ENCODE data around the gene CT45A5. TPM values are rescaled to one million over a fixed set of nuclear protein-coding genes. Genes with fewer than 3 reads are reported as not detected.
"Not testable (repeated sequence)": the region's sequence is repeated elsewhere in the genome, so short reads cannot be mapped to it uniquely, and the experiment has no call there.

CT45A5 gene
- total and polyA plus RNA-seq, 2 of the 13 experiments (the other 11 are each of a cell fraction or from before 2014, with no cell fraction given): not detected

DNA sequence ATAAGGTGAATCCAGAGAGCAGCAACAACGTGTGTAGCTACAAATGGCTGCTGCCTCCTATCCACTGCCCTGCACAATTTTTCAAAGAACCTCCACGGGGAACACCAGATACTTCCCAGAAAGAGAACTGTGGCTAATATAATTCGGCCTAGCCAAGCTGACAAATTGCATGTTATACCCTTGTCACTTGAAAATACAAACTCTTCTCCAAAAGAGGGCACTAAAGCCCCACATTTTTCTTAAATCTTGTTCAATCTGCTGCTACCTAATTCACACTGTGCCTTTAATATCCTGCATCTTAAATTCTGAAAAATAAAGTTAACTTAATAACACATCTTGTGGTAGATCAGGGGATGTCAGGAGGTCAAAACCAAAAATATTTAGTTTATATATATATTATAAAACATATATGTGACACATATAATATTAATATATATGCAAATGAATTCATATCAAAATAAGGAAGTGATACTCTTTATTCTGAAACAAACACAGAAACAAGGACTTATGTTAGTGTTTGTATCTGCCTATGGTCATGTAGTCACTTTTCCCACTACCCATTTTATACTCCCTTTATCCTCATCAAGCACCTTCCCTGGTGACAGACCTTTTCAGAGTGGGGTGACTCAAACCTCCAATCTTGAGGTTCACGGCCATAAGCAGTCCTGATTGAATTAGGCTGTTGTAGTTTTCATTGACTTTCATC, 47.8 kb downstream of the CT45A5 start:
- H3K79me2 ChIP-seq (ENCODE audit: insufficient read depth, low read length): no peaks in the 10 kb centered on the region
- WGBS (ENCODE audit: low lambda C conversion rate): 0% methylated on average over 2 of the region's 4 CpGs
- no peak for TF ChIP-seq ATF7 (IDR thresholded peaks at IDR 0.05)
- no peak for TF ChIP-seq ATF7 (CRISPR knock-in tag; IDR thresholded peaks at IDR 0.05)
- TF ChIP-seq, protein P1, sequence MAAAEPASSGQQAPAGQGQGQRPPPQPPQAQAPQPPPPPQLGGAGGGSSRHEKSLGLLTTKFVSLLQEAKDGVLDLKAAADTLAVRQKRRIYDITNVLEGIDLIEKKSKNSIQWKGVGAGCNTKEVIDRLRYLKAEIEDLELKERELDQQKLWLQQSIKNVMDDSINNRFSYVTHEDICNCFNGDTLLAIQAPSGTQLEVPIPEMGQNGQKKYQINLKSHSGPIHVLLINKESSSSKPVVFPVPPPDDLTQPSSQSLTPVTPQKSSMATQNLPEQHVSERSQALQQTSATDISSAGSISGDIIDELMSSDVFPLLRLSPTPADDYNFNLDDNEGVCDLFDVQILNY (CRISPR knock-in tag; conservative IDR thresholded peaks at IDR 0.05): no peak
- no peak for TF ChIP-seq TGIF2 (CRISPR knock-in tag; IDR thresholded peaks at IDR 0.05)
- TF ChIP-seq IRF2 (CRISPR knock-in tag; IDR thresholded peaks at IDR 0.05): no peak
- no peak for TF ChIP-seq ZNF17 (CRISPR knock-in tag; IDR thresholded peaks at IDR 0.05)
- TF ChIP-seq RBFOX2 (IDR thresholded peaks at IDR 0.05; ENCODE audit: low read depth, low read length): no peak
- no peak for TF ChIP-seq MTA1 (CRISPR knock-in tag; IDR thresholded peaks at IDR 0.05; ENCODE audit: borderline replicate concordance)
- TF ChIP-seq SP4 (CRISPR knock-in tag; IDR thresholded peaks at IDR 0.05): no peak
- TF ChIP-seq, protein P2, sequence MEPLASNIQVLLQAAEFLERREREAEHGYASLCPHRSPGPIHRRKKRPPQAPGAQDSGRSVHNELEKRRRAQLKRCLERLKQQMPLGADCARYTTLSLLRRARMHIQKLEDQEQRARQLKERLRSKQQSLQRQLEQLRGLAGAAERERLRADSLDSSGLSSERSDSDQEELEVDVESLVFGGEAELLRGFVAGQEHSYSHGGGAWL (CRISPR knock-in tag; IDR thresholded peaks at IDR 0.05): no peak
- TF ChIP-seq ISX (CRISPR knock-in tag; conservative IDR thresholded peaks at IDR 0.05): no peak
- TF ChIP-seq ZNF572 (CRISPR knock-in tag; IDR thresholded peaks at IDR 0.05): no peak
- TF ChIP-seq ZNF124 (CRISPR knock-in tag; IDR thresholded peaks at IDR 0.05): no peak
- TF ChIP-seq SALL2 (CRISPR knock-in tag; IDR thresholded peaks at IDR 0.05): no peak
- no peak for TF ChIP-seq RFXANK (CRISPR knock-in tag; IDR thresholded peaks at IDR 0.05)
- TF ChIP-seq ZNF225 (CRISPR knock-in tag; IDR thresholded peaks at IDR 0.05): no peak
- BruUV-seq (replicated peaks): no TSS peak
- no peak overlapping the region for H3K27ac ChIP-seq (ENCODE audit: extremely low read length, insufficient read depth, low read length)
- intact Hi-C loops (cut with micrococcal nuclease; ENCODE audit: unreplicated experiment) (no loop called here), in situ Hi-C loops (cut with HindIII; ENCODE audit: extremely low pct_ligation_motif_present, low pct_unique_long_range_greater_than_20kb) (no loop called here)
- H3K36me3 ChIP-seq (replicated peaks in 1 of 2; ENCODE audit: control insufficient read depth in 1 of 2, insufficient read depth in 2 of 2, low read length in 2 of 2): no peaks in the 10 kb centered on the region
- no peak overlapping the region for H3K4me2 ChIP-seq (ENCODE audit: low read depth, low read length)
- no peak for DNase-seq (ENCODE audit: low spot score)
- H4K20me1 ChIP-seq (ENCODE audit: insufficient read depth, low read length): no peaks in the 10 kb centered on the region
- no peak for FAIRE-seq
- no peak overlapping the region for H2AFZ ChIP-seq (ENCODE audit: low read length)
- no peak overlapping the region for H3K9ac ChIP-seq (ENCODE audit: insufficient read depth, low read depth, low read length)
- no peak for ATAC-seq
- H3K27me3 ChIP-seq (ENCODE audit: control insufficient read depth in 1 of 2, insufficient read depth in 2 of 2, low read length in 2 of 2): no peaks in the 10 kb centered on the region
- ChIA-PET CTCF (ENCODE audit: low intra/inter-chr PET ratio, low total read pairs) (no interaction called here), POLR2A (no interaction called here)
- H3K4me1 ChIP-seq (ENCODE audit: insufficient read depth, low read length): no peaks in the 10 kb centered on the region
- H3K9me3 ChIP-seq (ENCODE audit: low read length): no peaks in the 10 kb centered on the region
- no peak overlapping the region for H3K4me3 ChIP-seq (replicated peaks in 1 of 3; ENCODE audit: insufficient read depth in 1 of 3, low read depth in 2 of 3, low read length in 3 of 3)

DNA sequence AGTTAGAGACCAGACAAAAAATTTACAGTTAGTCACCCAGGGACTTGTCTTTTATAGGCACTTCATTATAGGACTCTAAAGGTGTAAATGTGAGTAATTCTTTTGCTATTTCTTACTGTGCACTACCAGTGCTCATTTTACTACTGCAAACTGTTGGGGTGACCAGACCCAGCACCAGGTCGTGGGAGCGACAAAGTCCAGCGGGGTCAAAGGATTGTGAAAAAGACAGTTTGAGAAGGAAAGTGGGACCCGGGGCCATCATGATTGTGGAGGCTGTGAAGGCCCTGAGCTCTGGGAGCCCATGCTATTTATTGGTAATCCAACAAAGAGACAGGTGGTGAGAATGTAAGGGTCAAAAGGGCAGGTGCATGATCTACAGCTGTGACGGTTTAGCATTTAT, 50.6 kb downstream of the CT45A5 start:
- FAIRE-seq: not testable (repeated sequence)

More for the DNA sequence above, 50.6 kb downstream of the CT45A5 start:
- H3K4me3 ChIP-seq (replicated peaks in 1 of 3; ENCODE audit: insufficient read depth in 1 of 3, low read depth in 2 of 3, low read length in 3 of 3); POLR2A ChIA-PET; CTCF ChIA-PET (ENCODE audit: low intra/inter-chr PET ratio, low total read pairs); in situ Hi-C loops (cut with HindIII; ENCODE audit: extremely low pct_ligation_motif_present, low pct_unique_long_range_greater_than_20kb); H3K9ac ChIP-seq (ENCODE audit: insufficient read depth, low read depth, low read length); H3K9me3 ChIP-seq (ENCODE audit: low read length); ATAC-seq; H3K27ac ChIP-seq (ENCODE audit: extremely low read length, insufficient read depth, low read length); H3K79me2 ChIP-seq (ENCODE audit: insufficient read depth, low read length); intact Hi-C loops (cut with micrococcal nuclease; ENCODE audit: unreplicated experiment); H3K27me3 ChIP-seq (ENCODE audit: control insufficient read depth in 1 of 2, insufficient read depth in 2 of 2, low read length in 2 of 2); DNase-seq (ENCODE audit: low spot score); H2AFZ ChIP-seq (ENCODE audit: low read length); BruUV-seq (replicated peaks); H3K4me2 ChIP-seq (ENCODE audit: low read depth, low read length); H3K4me1 ChIP-seq (ENCODE audit: insufficient read depth, low read length); H4K20me1 ChIP-seq (ENCODE audit: insufficient read depth, low read length); H3K36me3 ChIP-seq (replicated peaks in 1 of 2; ENCODE audit: control insufficient read depth in 1 of 2, insufficient read depth in 2 of 2, low read length in 2 of 2): not testable (repeated sequence)
- WGBS (ENCODE audit: low lambda C conversion rate): 51% methylated on average over 5 of the region's 5 CpGs
